T-helper 1 cell treated with Interleukin-12 subunit alpha and Interleukin-12 subunit beta and Interleukin-4 antibody, amounts not matched to agents 30 μg/mL and 1 μg/mL, for 36 hours (primary cell): Measurements from ENCODE around the gene MEAK7.

Experiments
- H3K27ac Mint-ChIP-seq: one replicate; pipeline ENCODE4 v1.8.0; 2021; ENCODE audit warnings: mild to moderate bottlenecking, mixed read lengths
- H3K27me3 Mint-ChIP-seq: one replicate; pipeline ENCODE4 v1.8.0; 2021; ENCODE audit warnings: low read depth, mixed read lengths
- H3K36me3 Mint-ChIP-seq: one replicate; pipeline ENCODE4 v1.8.0; 2021; ENCODE audit warnings: low read depth, mixed read lengths
- H3K4me1 Mint-ChIP-seq: one replicate; pipeline ENCODE4 v1.8.0; 2021; ENCODE audit warnings: low read depth, mixed read lengths
- H3K4me3 Mint-ChIP-seq: one replicate; pipeline ENCODE4 v1.8.0; 2021; ENCODE audit warnings: mild to moderate bottlenecking, moderate library complexity, mixed read lengths
- H3K9me3 Mint-ChIP-seq: one replicate; pipeline ENCODE4 v1.8.0; 2021; ENCODE audit warnings: mixed read lengths

MEAK7 gene

GRCh38 chr16:84511180-84511800 is 6.8 kb upstream of the MEAK7 start:
- H3K36me3 Mint-ChIP-seq = peaks cover 20% of the 10 kb centered on the region
- H3K27ac Mint-ChIP-seq = peak overlapping the region; percentile 16
- H3K4me1 Mint-ChIP-seq = peaks cover 60% of the 10 kb centered on the region
- peaks cover 6% of the 10 kb centered on the region for H3K27me3 Mint-ChIP-seq
- H3K4me3 Mint-ChIP-seq = peak overlapping the region; percentile 39
- no peaks in the 10 kb centered on the region for H3K9me3 Mint-ChIP-seq

- no peaks in the 10 kb centered on the region for H3K9me3 Mint-ChIP-seq
Measured at GRCh38 chr16:84509032-84509950, 4.8 kb upstream of the MEAK7 start.

GRCh38 chr16:84508502-84508901 is 4.0 kb upstream of the MEAK7 start:
- H3K27ac Mint-ChIP-seq = peak overlapping the region; percentile 58
- H3K4me1 Mint-ChIP-seq = peaks cover 54% of the 10 kb centered on the region
- H3K36me3 Mint-ChIP-seq = peaks cover 10% of the 10 kb centered on the region

More at GRCh38 chr16:84509032-84509950, 4.8 kb upstream of the MEAK7 start:
- Mint-ChIP-seq H3K27ac (no peak overlapping the region), H3K4me1 (peaks cover 57% of the 10 kb centered on the region), H3K27me3 (peaks cover 6% of the 10 kb centered on the region), H3K36me3 (peaks cover 13% of the 10 kb centered on the region), H3K4me3 (no peak overlapping the region)

GRCh38 chr16:84507011-84507982 is 2.8 kb upstream of the MEAK7 start:
- H3K4me3 Mint-ChIP-seq = peak overlapping the region; percentile 63
- H3K27ac Mint-ChIP-seq = peak overlapping the region; percentile 82
- H3K4me1 Mint-ChIP-seq = peaks cover 47% of the 10 kb centered on the region
- peaks cover 6% of the 10 kb centered on the region for H3K36me3 Mint-ChIP-seq
- peaks cover 6% of the 10 kb centered on the region for H3K27me3 Mint-ChIP-seq
- no peaks in the 10 kb centered on the region for H3K9me3 Mint-ChIP-seq

More at GRCh38 chr16:84508502-84508901, 4.0 kb upstream of the MEAK7 start:
- peaks cover 6% of the 10 kb centered on the region for H3K27me3 Mint-ChIP-seq
- H3K9me3 Mint-ChIP-seq = no peaks in the 10 kb centered on the region
- peak overlapping the region; percentile 17 for H3K4me3 Mint-ChIP-seq

- Mint-ChIP-seq H3K4me1 (peaks cover 39% of the 10 kb centered on the region), H3K27me3 (peaks cover 3% of the 10 kb centered on the region), H3K36me3 (peaks cover 6% of the 10 kb centered on the region), H3K4me3 (peak overlapping the region; percentile 80), H3K9me3 (no peaks in the 10 kb centered on the region), H3K27ac (peak overlapping the region; percentile 87)
Measured at GRCh38 chr16:84505249-84506187, 1.1 kb upstream of the MEAK7 start.

GRCh38 chr16:84503751-84504395 is 586 bp downstream of the MEAK7 start:
- Mint-ChIP-seq H3K4me3 (peak overlapping the region; percentile 44), H3K4me1 (peaks cover 35% of the 10 kb centered on the region), H3K27ac (peak overlapping the region; percentile 31)

GRCh38 chr16:84502581-84502980 is 1.9 kb downstream of the MEAK7 start:
- H3K9me3 Mint-ChIP-seq = no peaks in the 10 kb centered on the region
- H3K4me3 Mint-ChIP-seq = no peak overlapping the region
- H3K27me3 Mint-ChIP-seq = no peaks in the 10 kb centered on the region
- peaks cover 28% of the 10 kb centered on the region for H3K4me1 Mint-ChIP-seq
- no peak overlapping the region for H3K27ac Mint-ChIP-seq
- H3K36me3 Mint-ChIP-seq = peaks cover 9% of the 10 kb centered on the region

More at GRCh38 chr16:84503751-84504395, 586 bp downstream of the MEAK7 start:
- H3K36me3 Mint-ChIP-seq = peaks cover 8% of the 10 kb centered on the region
- H3K9me3 Mint-ChIP-seq = no peaks in the 10 kb centered on the region
- H3K27me3 Mint-ChIP-seq = no peaks in the 10 kb centered on the region

- H3K9me3 Mint-ChIP-seq = no peaks in the 10 kb centered on the region
- H3K4me1 Mint-ChIP-seq = peaks cover 23% of the 10 kb centered on the region
- no peak overlapping the region for H3K27ac Mint-ChIP-seq
- no peaks in the 10 kb centered on the region for H3K27me3 Mint-ChIP-seq
- peaks cover 15% of the 10 kb centered on the region for H3K36me3 Mint-ChIP-seq
- no peak overlapping the region for H3K4me3 Mint-ChIP-seq
Measured at GRCh38 chr16:84502075-84502474, 2.4 kb downstream of the MEAK7 start.

GRCh38 chr16:84501077-84501735 is 3.3 kb downstream of the MEAK7 start:
- Mint-ChIP-seq H3K27me3 (no peaks in the 10 kb centered on the region), H3K9me3 (no peaks in the 10 kb centered on the region), H3K4me3 (no peak overlapping the region), H3K4me1 (peaks cover 17% of the 10 kb centered on the region), H3K27ac (no peak overlapping the region), H3K36me3 (peaks cover 22% of the 10 kb centered on the region)

- no peak overlapping the region for H3K27ac Mint-ChIP-seq
- peaks cover 1% of the 10 kb centered on the region for H3K9me3 Mint-ChIP-seq
- H3K4me3 Mint-ChIP-seq = no peak overlapping the region
- no peaks in the 10 kb centered on the region for H3K27me3 Mint-ChIP-seq
- peaks cover 27% of the 10 kb centered on the region for H3K36me3 Mint-ChIP-seq
- H3K4me1 Mint-ChIP-seq = peaks cover 11% of the 10 kb centered on the region
Measured at GRCh38 chr16:84500531-84500930, 3.9 kb downstream of the MEAK7 start.

- no peak overlapping the region for H3K4me3 Mint-ChIP-seq
- no peaks in the 10 kb centered on the region for H3K27me3 Mint-ChIP-seq
- peaks cover 34% of the 10 kb centered on the region for H3K36me3 Mint-ChIP-seq
- H3K9me3 Mint-ChIP-seq = peaks cover 6% of the 10 kb centered on the region
- peaks cover 5% of the 10 kb centered on the region for H3K4me1 Mint-ChIP-seq
- no peak overlapping the region for H3K27ac Mint-ChIP-seq
Measured at GRCh38 chr16:84499638-84500037, 4.8 kb downstream of the MEAK7 start.

GRCh38 chr16:84498859-84499620 is 5.4 kb downstream of the MEAK7 start:
- Mint-ChIP-seq H3K9me3 (peaks cover 9% of the 10 kb centered on the region), H3K27me3 (no peaks in the 10 kb centered on the region), H3K4me3 (no peak overlapping the region), H3K27ac (no peak overlapping the region), H3K4me1 (peaks cover 4% of the 10 kb centered on the region), H3K36me3 (peaks cover 40% of the 10 kb centered on the region)
